Right ventricle myocardium superior (tissue), 1 donor: ENCODE measurements around the gene FAM83G. TPM values are rescaled to one million over a fixed set of nuclear protein-coding genes. Genes with fewer than 3 reads are reported as not detected.
"Not testable (repeated sequence)": the region's sequence is repeated elsewhere in the genome, so short reads cannot be mapped to it uniquely, and the experiment has no call there.

Experiments used
- ATAC-seq: fragments of 200-7000 bp; cut with Tn5 transposase; one replicate; pipeline ENCODE4 v1.9.1; 2020; ENCODE audit warnings: mild to moderate bottlenecking; ENCODE audit not compliant: poor library complexity
- DNase-seq: peaks from one replicate; pipeline ENCODE4 v3.0.0-alpha.2; 2020
- intact Hi-C: fragments of 100-400 bp; cut with DNase I; formaldehyde crosslinking; loops from one replicate; pipeline ENCODE4 v1.11.2; 2022
- total RNA-seq: library from RNA; stranded (reverse); fragmentation: NEBNext Ultra II Directional; extraction: Animal tissue kit (Norgen Biotek cat#: 25700); gene quantifications from one replicate; pipeline ENCODE4 v1.2.1, GENCODE V29; 2021
- donor health status: DM: no; HTN: yes; CAD: no; lungs with severe emphysema.

Gene FAM83G
- total RNA-seq, 1 donor from 2014 or later: 1.9 TPM

DNA sequence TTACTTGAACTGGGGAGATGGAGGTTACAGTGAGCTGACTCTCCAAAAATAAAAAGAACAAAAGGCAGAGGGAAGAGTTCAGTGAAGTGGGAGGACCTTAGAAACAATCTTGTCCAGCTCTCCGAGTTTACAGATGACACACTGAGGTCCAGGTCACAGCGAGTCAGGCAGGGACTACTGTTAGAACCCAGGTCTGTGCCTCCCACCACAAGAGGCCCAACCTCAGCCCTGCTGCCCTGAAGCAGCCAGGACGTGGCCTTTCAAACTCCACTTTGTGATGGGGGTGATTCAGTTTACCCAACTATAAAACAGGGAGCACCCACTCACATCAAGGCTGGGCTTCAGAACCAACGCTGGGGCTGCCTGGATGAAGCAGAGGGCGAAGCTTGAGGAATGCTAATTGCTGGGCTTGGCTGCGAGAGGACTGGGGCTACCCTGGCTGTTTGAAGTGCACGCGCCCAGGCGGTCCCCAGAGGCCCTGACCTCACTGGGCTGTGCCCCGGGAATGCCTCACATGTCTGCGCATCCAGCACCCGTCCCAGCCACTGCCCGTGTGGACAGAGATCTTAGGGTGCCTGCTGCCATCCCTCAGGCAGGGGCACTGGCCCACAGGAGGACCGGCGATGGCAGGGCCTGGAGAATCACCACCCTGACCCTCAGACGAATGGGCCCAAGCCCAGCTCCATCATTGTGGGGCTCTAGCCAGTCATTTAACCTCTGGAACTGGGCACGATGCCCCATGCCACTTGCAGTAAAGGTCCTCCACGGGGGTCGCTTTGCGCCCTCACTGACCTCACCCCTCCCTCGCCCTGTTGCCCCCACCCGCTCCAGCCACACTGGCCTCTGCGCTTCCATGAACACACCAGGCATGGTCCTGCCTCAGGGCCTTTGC is 41.2 kb downstream of the FAM83G start:
- DNase-seq (no peak), ATAC-seq (no peak)
- intact Hi-C loops: loop anchor here (10.0 kb wide), 1 partner anchor 49 kb away; no protein-coding TSS in a partner anchor

DNA sequence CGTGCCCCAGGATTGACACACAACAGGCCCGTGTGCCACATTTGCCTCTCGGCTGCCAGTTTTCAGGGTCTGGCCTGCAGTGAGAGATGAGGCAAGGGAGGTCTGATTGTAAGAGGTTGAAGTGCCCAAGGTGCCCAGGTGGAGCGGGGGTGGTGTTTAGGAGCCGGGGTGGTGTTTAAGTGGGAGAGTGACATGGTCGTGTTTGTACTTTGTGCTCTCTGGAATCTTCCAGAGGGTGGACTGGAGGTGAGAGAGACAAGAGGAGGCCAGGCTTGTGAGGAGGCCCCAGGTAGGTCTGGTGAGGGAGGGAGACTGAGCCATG is 42.1 kb downstream of the FAM83G start:
- DNase-seq (no peak), ATAC-seq (no peak)
- intact Hi-C loops: loop anchor here (10.0 kb wide), 1 partner anchor 48 kb away; no protein-coding TSS in a partner anchor

DNA sequence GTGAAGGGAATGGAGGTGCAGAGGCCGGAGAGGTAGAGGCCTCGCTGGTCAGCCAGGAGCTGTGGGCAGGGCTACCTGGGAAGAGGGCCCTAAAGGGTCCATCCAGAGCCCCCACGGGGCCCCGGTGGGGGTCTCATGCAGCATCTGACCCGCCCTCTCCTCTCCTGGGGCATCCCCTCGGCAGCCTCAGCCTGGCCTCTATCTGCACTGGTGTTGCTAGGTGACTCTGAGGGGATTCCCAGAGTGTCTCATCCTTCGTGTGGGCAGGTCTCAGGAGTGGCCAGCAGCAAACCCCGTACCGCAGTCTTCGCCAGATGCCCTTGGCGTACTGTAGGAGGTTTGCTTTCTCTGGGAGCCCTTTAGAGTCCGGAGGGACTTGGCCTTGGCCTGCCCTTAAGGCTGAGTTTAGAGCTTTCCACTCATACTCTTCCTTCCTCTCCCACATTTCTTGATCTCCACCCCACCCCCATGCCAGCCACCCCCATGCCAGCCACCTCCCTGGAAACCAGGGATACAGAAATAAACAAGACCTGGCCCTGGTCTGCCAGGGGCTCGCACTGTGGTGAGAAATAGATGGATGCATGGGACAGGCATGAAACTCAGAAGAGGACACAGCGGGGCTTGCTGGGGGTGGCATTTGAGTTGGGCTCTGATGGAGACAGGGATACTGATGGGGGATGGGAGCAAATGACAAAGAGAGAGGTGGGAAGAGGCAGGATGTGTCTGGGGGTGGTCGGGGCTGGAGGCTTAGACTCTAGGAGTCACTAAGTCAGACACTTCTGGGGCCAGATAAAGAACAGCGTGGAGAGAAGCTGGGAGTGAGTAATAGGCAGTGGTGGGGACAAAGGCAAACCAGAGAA is 42.7 kb downstream of the FAM83G start:
- intact Hi-C loops: loop anchor here (10.0 kb wide), 1 partner anchor 47 kb away; no protein-coding TSS in a partner anchor
- no peak for ATAC-seq
- DNase-seq: no peak

DNA sequence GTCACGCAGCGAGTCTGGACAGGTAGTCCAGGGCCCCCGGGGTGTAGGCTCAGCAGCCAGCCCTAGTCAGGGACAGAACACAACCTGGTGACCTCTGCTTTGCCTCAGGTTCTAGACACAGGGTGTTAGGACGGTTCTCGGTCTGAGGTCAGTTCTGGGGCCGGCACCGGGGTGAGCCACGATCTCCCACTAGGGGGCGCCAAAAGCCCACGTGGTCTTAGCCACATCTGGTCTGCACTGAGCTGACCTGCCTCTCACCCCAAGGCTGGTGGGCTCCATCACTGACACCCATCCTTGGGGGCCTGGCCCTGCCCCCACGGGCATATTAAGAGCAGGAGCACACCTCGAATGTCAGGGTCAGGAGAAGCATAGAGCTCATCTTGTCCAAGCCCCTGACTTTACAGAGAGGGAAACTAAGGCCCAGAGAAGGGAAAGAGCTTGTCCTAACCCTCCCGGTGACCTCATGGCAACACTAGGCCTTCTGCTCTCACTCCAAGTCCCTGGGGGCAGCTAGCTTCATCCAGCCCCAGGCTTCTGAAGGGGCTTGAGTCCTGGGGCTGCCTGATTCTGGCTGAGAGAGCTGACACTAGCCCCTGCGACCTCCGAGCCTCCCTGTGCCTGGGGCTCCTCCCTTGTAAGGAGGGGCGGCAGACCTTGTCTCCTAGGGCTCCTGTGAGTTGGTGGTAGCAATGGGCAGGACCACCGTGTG is 43.6 kb downstream of the FAM83G start:
- ATAC-seq: peak; percentile 95
- intact Hi-C loops: loop anchor here (10.0 kb wide), 1 partner anchor 46 kb away; no protein-coding TSS in a partner anchor
- DNase-seq: peak; percentile 89

DNA sequence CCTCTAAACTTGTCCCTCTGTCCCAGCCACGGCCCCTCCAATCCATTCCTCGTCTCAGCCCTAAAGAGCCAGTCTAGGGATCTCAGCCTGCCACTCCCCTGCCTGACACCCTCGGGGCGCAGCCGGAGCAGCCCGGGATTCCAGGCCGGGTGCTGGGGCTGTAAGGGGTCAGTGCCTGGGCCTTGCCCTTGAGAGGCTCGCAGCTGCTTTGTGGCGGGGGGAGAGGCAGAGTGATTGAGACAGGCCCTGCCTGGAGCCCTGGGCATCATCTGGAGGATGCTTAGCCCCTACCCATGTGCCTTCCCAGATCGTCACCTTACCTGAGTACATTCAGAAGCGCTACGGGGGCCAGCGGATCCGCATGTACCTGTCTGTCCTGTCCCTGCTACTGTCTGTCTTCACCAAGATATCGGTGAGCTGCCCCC is 44.3 kb downstream of the FAM83G start:
- ATAC-seq (no peak), DNase-seq (no peak)
- intact Hi-C loops: loop anchor here (10.0 kb wide), 1 partner anchor 45 kb away; no protein-coding TSS in a partner anchor

DNA sequence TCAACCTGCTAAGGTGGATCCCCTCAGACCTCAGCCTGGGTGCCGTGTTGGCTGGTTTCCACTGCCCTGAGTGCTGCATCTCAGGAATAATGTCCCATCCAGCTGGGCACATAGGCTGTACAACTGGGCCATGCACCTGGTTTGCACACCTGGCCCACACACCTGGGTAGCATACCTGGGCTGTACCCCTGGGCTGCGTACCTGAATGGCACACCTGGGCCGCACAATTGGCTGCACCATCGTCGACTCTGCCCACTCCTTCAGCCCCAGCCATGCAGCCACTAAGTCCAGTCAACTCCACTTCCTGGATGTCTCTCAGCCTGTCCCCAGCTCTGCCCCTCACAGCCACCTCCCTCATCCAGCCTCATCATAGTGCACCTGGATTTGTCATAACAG is 44.7 kb downstream of the FAM83G start:
- intact Hi-C loops: loop anchor here (10.0 kb wide), 1 partner anchor 45 kb away; no protein-coding TSS in a partner anchor
- no peak for ATAC-seq
- peak; percentile 10 for DNase-seq

DNA sequence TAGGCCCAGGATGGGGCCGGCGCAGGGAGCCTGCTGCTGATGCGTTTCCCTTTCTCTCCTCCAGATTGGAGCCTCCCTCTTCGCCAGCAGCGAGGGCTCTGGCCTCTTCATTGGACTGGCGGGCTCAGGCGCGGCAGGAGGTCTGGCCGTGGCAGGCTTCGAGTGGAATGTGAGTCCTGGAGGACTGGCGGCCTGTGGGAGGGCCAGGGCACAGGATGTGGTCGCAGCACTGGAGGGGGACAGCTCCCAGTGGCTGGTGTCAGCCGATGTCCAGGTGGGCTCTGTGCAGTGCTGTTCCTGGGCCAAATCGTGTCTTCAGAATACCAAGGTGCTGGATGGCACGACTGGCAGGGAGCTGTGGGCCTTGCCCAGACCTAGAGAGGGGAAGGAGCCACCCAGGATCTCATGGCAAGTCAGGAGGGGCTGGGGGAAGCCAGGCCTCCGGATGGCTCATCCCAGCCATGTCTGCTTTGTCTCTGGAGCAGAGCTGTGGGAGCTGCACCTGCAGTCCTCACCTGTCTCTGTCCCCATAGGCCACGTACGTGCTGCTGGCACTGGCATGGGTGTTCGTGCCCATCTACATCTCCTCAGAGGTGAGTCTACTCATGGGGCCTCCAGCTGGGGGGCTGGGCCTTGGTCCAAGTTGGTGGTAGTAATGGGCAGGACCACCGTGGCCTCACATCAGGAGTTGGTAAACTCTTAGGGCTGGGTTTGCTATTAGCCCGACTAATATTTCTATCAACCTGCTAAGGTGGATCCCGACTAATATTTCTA is 45.3 kb downstream of the FAM83G start:
- no peak for ATAC-seq
- intact Hi-C loops: no loop called here
- DNase-seq: peak; percentile 33

DNA sequence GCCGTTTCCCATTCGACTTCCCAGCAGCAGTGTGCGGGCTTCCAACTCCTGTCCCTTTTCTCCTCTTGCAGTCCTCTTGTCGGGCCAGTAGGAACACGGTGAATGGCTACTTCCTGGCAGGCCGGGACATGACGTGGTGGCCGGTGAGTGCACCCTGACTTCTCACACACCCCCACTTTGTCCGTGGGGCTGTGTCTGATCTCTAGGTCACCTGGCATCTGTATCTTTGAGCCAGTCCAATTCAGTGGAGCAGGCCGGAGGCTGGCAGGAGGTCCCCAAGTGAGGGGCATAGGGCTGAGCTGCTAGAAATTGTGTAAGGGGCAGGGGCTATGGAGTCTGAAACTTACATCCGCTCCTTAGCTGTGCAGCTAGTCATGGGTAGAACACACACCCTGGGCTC is 46.0 kb downstream of the FAM83G start:
- ATAC-seq: no peak
- DNase-seq: peak; percentile 18
- intact Hi-C loops: no loop called here

DNA sequence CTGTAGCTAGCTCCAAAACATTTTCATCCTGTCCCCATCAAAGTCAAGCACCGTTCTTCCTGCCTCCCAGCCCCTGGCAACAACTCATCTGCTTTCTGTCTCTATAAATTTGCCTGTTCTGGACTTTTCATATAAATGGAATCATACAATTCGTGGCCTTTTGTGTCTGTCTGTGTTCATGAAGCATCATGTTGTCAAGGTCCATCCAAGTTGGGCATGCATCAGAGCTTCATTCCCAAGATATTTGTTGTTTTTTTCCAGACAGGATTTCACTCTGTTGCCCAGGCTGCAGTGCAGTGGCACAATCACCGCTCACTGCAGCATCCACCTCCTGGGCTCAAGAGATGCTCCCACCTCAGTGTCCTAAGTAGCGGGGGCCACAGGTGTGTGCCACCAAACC is 46.7 kb downstream of the FAM83G start:
- no peak for ATAC-seq
- peak; percentile 1 for DNase-seq
- intact Hi-C loops: no loop called here

DNA sequence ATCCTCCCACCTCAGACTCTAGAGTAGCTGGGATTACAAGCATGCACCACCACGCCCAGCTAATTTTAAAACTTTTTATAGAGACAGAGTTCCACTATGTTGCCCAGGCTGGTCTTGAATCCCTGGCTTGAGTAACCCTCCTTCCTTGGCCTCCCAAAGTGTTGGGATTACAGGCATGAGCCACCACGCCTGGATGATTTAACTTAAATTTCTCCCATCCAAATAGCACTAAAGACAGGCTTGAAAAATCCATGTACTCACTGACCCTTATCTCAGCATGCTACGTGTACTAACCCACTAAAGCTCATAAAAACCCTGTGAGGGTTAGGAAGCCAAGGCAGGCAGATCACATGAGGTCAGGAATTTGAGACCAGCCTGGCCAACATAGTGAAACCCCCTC is 48.0 kb downstream of the FAM83G start:
- intact Hi-C loops: no loop called here
- no peak for ATAC-seq
- no peak for DNase-seq

DNA sequence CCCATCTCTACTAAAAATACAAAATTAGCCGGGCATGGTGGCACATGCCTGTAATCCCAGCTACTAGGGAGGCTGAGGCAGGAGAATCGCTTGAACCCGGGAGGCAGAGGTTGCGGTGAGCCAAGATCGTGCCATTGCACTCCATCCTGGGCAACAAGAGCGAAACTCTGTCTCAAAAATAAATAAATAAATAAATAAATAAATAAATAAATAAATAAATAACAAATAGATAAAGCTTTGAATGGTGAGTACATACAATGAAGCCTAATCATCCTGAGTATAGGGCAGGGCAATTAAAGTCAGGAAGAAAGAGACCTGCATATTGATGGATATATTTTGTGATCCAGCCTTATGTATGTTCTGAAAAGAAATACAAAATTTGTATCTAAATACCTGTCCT is 48.5 kb downstream of the FAM83G start:
- DNase-seq, intact Hi-C loops, ATAC-seq: not testable (repeated sequence)

DNA sequence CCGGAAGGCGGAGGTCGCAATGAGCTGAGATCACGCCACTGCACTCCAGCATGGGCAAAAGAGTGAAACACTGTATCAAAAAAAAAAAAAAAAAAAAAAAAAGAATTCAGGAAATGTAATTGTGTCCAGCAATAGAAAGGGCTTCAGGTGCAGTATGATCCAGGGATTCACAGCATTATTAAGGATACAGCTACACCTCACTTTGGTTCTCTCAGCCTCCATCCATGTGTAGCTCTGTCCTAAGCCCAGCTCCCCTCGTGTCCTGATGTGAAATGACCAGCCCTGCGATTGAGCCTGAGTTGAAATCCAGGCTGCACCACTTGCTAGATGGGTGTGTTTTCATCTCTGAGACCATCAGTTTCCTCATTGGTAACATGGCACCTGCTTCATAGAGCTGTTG is 49.6 kb downstream of the FAM83G start:
- ATAC-seq (no peak), DNase-seq (peak; percentile 8)
- intact Hi-C loops: no loop called here

DNA sequence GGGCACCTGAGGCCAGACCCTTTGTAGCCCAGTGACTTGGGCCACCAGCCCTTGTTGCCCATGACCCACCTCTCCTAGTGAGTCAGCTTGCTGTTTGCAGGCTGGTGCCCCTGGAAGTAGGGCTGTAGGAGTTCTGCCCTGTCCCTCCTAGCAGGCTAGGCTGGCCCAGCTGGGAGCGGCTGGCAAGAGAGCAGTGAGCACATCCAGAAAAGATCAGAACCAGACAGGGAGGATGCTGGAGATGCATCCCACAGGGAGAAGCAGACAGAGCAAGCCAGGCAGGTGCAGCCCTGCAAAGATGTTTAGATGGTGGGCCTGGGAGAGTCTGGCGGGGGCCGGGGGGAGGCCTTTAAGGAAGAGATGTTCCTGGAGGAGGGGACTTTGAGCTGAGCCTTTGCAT is 50.2 kb downstream of the FAM83G start:
- intact Hi-C loops: no loop called here
- ATAC-seq (no peak), DNase-seq (no peak)

DNA sequence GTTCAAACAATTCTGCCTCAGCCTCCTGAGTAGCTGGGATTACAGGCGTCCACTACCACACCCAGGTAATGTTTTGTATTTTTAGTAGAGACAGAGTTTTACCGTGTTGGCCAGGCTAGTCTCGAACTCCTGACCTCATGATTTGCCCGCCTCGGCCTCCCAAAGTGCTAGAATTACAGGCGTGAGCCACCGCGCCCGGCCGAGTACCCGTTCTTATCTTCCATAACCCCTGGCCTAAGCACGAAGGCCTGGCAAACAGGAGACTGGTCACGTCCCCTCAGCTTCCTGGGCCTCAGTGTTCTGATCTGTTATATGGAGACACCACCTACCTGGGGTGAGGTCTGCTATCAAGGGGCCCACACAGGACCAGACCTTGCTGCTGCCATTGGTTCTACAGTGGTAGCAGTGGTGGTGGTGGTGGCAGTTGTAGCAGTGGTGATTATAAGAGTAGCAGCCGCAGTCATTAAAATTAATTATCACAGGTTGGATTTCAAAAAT is 51.3 kb downstream of the FAM83G start:
- no peak for DNase-seq
- intact Hi-C loops: no loop called here
- ATAC-seq: no peak

DNA sequence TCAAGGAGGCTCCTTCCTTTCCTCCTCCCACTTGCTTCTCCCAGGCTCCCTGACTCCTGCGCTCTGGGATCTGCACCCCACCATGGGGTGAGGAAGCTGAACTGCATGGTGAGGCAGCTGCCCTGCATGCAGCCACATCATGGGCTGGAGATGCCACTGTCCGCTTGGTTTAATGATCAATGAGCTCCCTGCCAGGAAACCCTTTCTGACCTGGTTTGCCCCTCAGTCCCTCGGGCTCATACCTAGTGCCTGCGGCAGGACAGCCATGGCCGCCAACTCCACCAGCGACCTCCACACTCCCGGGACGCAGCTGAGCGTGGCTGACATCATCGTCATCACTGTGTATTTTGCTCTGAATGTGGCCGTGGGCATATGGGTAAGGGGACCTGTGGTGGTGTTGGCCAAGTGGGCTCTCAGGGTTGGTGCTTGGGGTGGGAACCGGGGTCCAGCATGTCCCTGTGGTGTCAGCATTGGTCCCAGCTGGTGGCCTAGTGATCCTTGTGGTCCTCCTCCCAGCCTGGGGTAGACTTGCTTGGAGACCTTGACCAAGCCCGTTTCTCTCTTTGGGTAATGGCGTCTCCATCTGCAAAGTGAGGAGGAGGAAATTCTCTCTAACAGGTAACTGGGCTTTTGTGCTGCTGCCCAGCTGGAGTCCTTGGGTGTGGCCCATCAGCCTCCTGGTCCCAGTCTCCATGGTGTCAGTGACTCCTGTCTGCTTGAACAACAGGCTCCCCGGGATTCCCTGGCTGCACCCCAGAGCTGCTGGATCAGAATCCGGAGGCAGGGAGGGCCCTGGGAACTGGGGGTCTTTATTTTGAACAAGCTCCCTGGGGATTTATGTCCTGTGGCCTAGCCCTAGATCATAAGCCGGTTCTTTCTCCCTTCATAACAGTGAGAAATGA is 52.4 kb downstream of the FAM83G start, which contains the start of gene SLC5A10:
SLC5A10 (plus strand) TSS at position 225 of the 902 bp plus-strand sequence; CDS start at position 266, 41 bp downstream.
- DNase-seq (no peak), ATAC-seq (peak; percentile 49)
- intact Hi-C loops: no loop called here

DNA sequence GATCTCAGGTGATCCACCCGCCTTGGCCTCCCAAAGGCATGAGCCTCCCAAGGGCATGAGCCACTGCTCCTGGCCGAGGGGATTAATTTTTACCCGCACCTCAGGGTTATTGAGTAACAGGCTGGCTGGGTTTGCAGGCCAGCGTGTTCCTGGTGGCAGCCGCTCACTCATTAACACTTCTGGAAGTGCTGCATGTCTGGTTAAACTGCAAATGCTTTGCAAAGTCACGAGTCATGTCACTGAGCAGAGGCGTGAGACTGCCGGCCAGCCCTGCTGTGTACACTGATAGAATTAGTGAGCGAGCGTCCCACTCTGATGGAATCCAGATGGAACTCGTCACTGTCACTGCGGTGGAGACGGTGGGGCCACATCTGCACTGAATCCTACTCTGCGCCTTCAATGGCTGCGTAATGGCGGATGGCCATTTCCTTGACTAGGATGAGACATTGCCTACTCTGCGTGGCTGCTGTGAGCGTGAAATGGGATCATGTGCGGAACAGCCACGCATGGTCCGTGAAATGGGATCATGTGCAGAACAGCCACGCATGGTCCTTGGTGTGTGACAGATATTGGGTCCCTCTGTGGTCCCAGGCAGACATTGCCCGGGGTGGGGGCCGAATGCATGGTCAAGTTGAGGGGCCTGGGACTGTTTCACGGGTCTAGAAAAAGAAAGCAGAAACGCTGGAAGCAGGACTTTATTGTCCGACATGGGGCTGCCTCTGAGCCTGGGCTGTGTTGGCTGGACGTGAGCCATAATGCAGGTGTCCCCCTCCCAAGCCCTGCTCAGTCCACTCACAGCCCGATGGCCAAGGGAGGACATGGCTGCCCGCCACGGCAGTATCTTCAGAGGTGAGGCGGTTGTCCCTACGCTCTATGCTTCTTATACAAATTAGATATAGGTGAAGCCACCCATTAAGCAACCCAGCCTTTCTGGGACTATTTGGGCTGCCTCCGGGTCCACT is 53.3 kb downstream of the FAM83G start:
- DNase-seq: peak; percentile 68
- intact Hi-C loops: no loop called here
- peak; percentile 81 for ATAC-seq
